HUES64 (cell line): ENCODE results near the gene TTYH2.

Experiments
- H3K27ac ChIP-seq: 2 replicates; pipeline ENCODE4 v1.7.0; 2013; ENCODE audit warnings: low read depth, low read length, inconsistent platforms
- H3K27me3 ChIP-seq: 2 replicates; pipeline ENCODE4 v1.6.1; 2013; ENCODE audit warnings: mild to moderate bottlenecking, low read length; ENCODE audit not compliant: insufficient read depth
- H3K36me3 ChIP-seq: 2 replicates; pipeline ENCODE4 v1.6.1; 2013; ENCODE audit warnings: mild to moderate bottlenecking, low read length; ENCODE audit not compliant: insufficient read depth
- H3K4me1 ChIP-seq: 2 replicates; pipeline ENCODE4 v1.6.1; 2013; ENCODE audit warnings: mild to moderate bottlenecking, low read length, moderate library complexity; ENCODE audit not compliant: insufficient read depth
- H3K4me3 ChIP-seq: 2 replicates; pipeline ENCODE4 v1.5.1; 2013; ENCODE audit warnings: mild to moderate bottlenecking, low read length, moderate library complexity
- H3K9ac ChIP-seq: 2 replicates; pipeline ENCODE4 v1.6.1; 2013; ENCODE audit warnings: mild to moderate bottlenecking, low read depth, low read length
- H3K9me3 ChIP-seq: 2 replicates; pipeline ENCODE4 v1.6.1; 2013; ENCODE audit warnings: low read depth, low read length; ENCODE audit not compliant: insufficient read depth
- WGBS: fragments of 150-250, 120-280 bp; methylation state at CpG from one replicate; pipeline ENCODE4 v1.1.7; 2013; ENCODE audit warnings: missing lambda C conversion rate; 5-methylcytosine and 5-hydroxymethylcytosine counted together

TTYH2 gene

GRCh38 chr17:74239172-74239571, 25.8 kb downstream of the TTYH2 start:
- Histone ChIP-seq H3K4me1 (0 out of 2 replicates have a peak, but pooled peaks cover 2% of the 10 kb centered on the region), H3K9ac (no peak overlapping the region), H3K36me3 (no peaks in the 10 kb centered on the region), H3K27ac (no peak overlapping the region), H3K9me3 (no peaks in the 10 kb centered on the region), H3K4me3 (no peak overlapping the region), H3K27me3 (no peaks in the 10 kb centered on the region)
- 71% methylated on average over 10 of the region's 10 CpGs for WGBS

- Histone ChIP-seq H3K4me3 (no peak overlapping the region), H3K4me1 (peaks cover 7% of the 10 kb centered on the region; the same call in 1 of the 2 replicates), H3K27me3 (no peaks in the 10 kb centered on the region), H3K27ac (no peak overlapping the region), H3K9me3 (no peaks in the 10 kb centered on the region), H3K36me3 (no peaks in the 10 kb centered on the region), H3K9ac (no peak overlapping the region)
- 81% methylated on average over 11 of the region's 11 CpGs for WGBS
Observed at GRCh38 chr17:74240618-74241205, 27.3 kb downstream of the TTYH2 start.

GRCh38 chr17:74241431-74241830, 28.1 kb downstream of the TTYH2 start:
- no peak overlapping the region for H3K27ac ChIP-seq
- no peak overlapping the region for H3K9ac ChIP-seq
- H3K9me3 ChIP-seq, result no peaks in the 10 kb centered on the region
- peaks cover 7% of the 10 kb centered on the region; the same call in 1 of the 2 replicates for H3K4me1 ChIP-seq
- no peaks in the 10 kb centered on the region for H3K27me3 ChIP-seq
- H3K36me3 ChIP-seq, result no peaks in the 10 kb centered on the region
- H3K4me3 ChIP-seq, result no peak overlapping the region
- WGBS, result 90% methylated on average over 10 of the region's 10 CpGs

GRCh38 chr17:74241847-74242246, 28.5 kb downstream of the TTYH2 start:
- Histone ChIP-seq H3K4me3 (no peak overlapping the region), H3K36me3 (no peaks in the 10 kb centered on the region), H3K9me3 (no peaks in the 10 kb centered on the region), H3K9ac (no peak overlapping the region), H3K4me1 (peaks cover 7% of the 10 kb centered on the region; the same call in 1 of the 2 replicates), H3K27ac (no peak overlapping the region), H3K27me3 (no peaks in the 10 kb centered on the region)
- WGBS, result 91% methylated on average over 2 of the region's 2 CpGs

GRCh38 chr17:74243013-74243755, 29.8 kb downstream of the TTYH2 start:
- H3K36me3 ChIP-seq, result no peaks in the 10 kb centered on the region
- H3K27ac ChIP-seq, result no peak overlapping the region
- H3K9ac ChIP-seq, result no peak overlapping the region
- H3K9me3 ChIP-seq, result no peaks in the 10 kb centered on the region
- peaks cover 7% of the 10 kb centered on the region; the same call in 1 of the 2 replicates for H3K4me1 ChIP-seq
- WGBS, result 91% methylated on average over 13 of the region's 13 CpGs
- H3K27me3 ChIP-seq, result no peaks in the 10 kb centered on the region
- no peak overlapping the region for H3K4me3 ChIP-seq

- no peak overlapping the region for H3K4me3 ChIP-seq
- no peaks in the 10 kb centered on the region for H3K36me3 ChIP-seq
- H3K27me3 ChIP-seq, result no peaks in the 10 kb centered on the region
- H3K9me3 ChIP-seq, result no peaks in the 10 kb centered on the region
- no peak overlapping the region for H3K9ac ChIP-seq
- 94% methylated on average over 10 of the region's 10 CpGs for WGBS
- H3K4me1 ChIP-seq, result peaks cover 7% of the 10 kb centered on the region; the same call in 1 of the 2 replicates
- no peak overlapping the region for H3K27ac ChIP-seq
Observed at GRCh38 chr17:74244128-74244527, 30.8 kb downstream of the TTYH2 start.

- Histone ChIP-seq H3K27me3 (no peaks in the 10 kb centered on the region), H3K4me3 (no peak overlapping the region), H3K27ac (no peak overlapping the region; the same call in 1 of the 2 replicates), H3K36me3 (no peaks in the 10 kb centered on the region), H3K9me3 (no peaks in the 10 kb centered on the region), H3K9ac (no peak overlapping the region), H3K4me1 (peaks cover 7% of the 10 kb centered on the region; the same call in 1 of the 2 replicates)
- WGBS, result 91% methylated on average over 6 of the region's 6 CpGs
Observed at GRCh38 chr17:74244548-74244947, 31.2 kb downstream of the TTYH2 start.

GRCh38 chr17:74245145-74245831, 31.9 kb downstream of the TTYH2 start:
- 6% methylated on average over 21 of the region's 21 CpGs for WGBS
- Histone ChIP-seq H3K9me3 (no peaks in the 10 kb centered on the region), H3K27me3 (no peaks in the 10 kb centered on the region), H3K4me3 (no peak overlapping the region; the same call in 1 of the 2 replicates), H3K4me1 (peaks cover 7% of the 10 kb centered on the region; the same call in 1 of the 2 replicates), H3K9ac (peak overlapping the region; percentile 19; the same call in 1 of the 2 replicates), H3K27ac (peak overlapping the region; percentile 74; the same call in 1 of the 2 replicates), H3K36me3 (no peaks in the 10 kb centered on the region)

GRCh38 chr17:74245871-74246270, 32.5 kb downstream of the TTYH2 start:
- Histone ChIP-seq H3K9me3 (no peaks in the 10 kb centered on the region), H3K4me1 (peaks cover 5% of the 10 kb centered on the region; the same call in 1 of the 2 replicates), H3K27me3 (no peaks in the 10 kb centered on the region), H3K4me3 (no peak overlapping the region), H3K9ac (no peak overlapping the region), H3K36me3 (no peaks in the 10 kb centered on the region), H3K27ac (peak overlapping the region; percentile 74)
- 27% methylated on average over 4 of the region's 5 CpGs for WGBS

GRCh38 chr17:74249590-74250270, 36.4 kb downstream of the TTYH2 start:
- Histone ChIP-seq H3K4me3 (no peak overlapping the region), H3K36me3 (no peaks in the 10 kb centered on the region), H3K9me3 (no peaks in the 10 kb centered on the region), H3K4me1 (peaks cover 5% of the 10 kb centered on the region; the same call in 1 of the 2 replicates), H3K9ac (no peak overlapping the region), H3K27ac (no peak overlapping the region), H3K27me3 (no peaks in the 10 kb centered on the region)
- WGBS, result 75% methylated on average over 17 of the region's 17 CpGs
